GM19240 (cell line): ENCODE measurements around the gene WNK2.

Experiments
- DNase-seq: peaks from one replicate; pipeline ENCODE4 v3.0.0; 2011; ENCODE audit warnings: low spot score; ENCODE audit not compliant: insufficient read length

The WNK2 gene

GRCh38 chr9:93265301-93265971 lies 81.5 kb downstream of the WNK2 start:
- no peak for DNase-seq

- DNase-seq = no peak
Observed at GRCh38 chr9:93265972-93266371, 82.0 kb downstream of the WNK2 start.

GRCh38 chr9:93266521-93267001 lies 82.6 kb downstream of the WNK2 start:
- DNase-seq = no peak

- DNase-seq = no peak
Observed at GRCh38 chr9:93267091-93267541, 83.2 kb downstream of the WNK2 start.

GRCh38 chr9:93267681-93268505 lies 84.0 kb downstream of the WNK2 start:
- no peak for DNase-seq

- peak; percentile 51 for DNase-seq
Observed at GRCh38 chr9:93268551-93269314, 84.8 kb downstream of the WNK2 start.

GRCh38 chr9:93270976-93271375 lies 87.0 kb downstream of the WNK2 start:
- no peak for DNase-seq

- DNase-seq = no peak
Observed at GRCh38 chr9:93276973-93277372, 93.0 kb downstream of the WNK2 start.

GRCh38 chr9:93278144-93278543 lies 94.2 kb downstream of the WNK2 start:
- no peak for DNase-seq

- DNase-seq = no peak
Observed at GRCh38 chr9:93280661-93281259, 96.8 kb downstream of the WNK2 start.

GRCh38 chr9:93286252-93287188 lies 102.6 kb downstream of the WNK2 start:
- DNase-seq = no peak

GRCh38 chr9:93287189-93287552 lies 103.2 kb downstream of the WNK2 start:
- no peak for DNase-seq

- DNase-seq = no peak
Observed at GRCh38 chr9:93287593-93287992, 103.7 kb downstream of the WNK2 start.

- DNase-seq = no peak
Observed at GRCh38 chr9:93288341-93288740, 104.4 kb downstream of the WNK2 start.

GRCh38 chr9:93288891-93289883 lies 105.2 kb downstream of the WNK2 start:
- no peak for DNase-seq

GRCh38 chr9:93290495-93291434 lies 106.8 kb downstream of the WNK2 start:
- no peak for DNase-seq

GRCh38 chr9:93291536-93292287 lies 107.8 kb downstream of the WNK2 start:
- DNase-seq = no peak
